Peyer's patch (tissue), 4 donors: ENCODE measurements around the gene SLC9A1. TPM values are rescaled to one million over a fixed set of nuclear protein-coding genes. Genes with fewer than 3 reads are reported as not detected.
"Not testable (repeated sequence)": the region's sequence is repeated elsewhere in the genome, so short reads cannot be mapped to it uniquely, and the experiment has no call there.

ENCODE experiments used
- DNase-seq, 3 donors: peaks; one replicate each; pipeline ENCODE4 v3.0.0-alpha.2; 2017 to 2019
- H3K27ac ChIP-seq, 4 donors: fragments of 200-600 bp; sonication (generic); one replicate each; pipeline ENCODE4 v1.5.1; 2016 to 2019
- H3K27me3 ChIP-seq, 2 donors: fragments of 200-600 bp; sonication (generic); one replicate each; pipeline ENCODE4 v1.5.1; 2019
- H3K36me3 ChIP-seq, 3 donors: fragments of 200-600 bp; sonication (generic); one replicate each; pipeline ENCODE4 v1.5.1; 2016 to 2019
- H3K4me1 ChIP-seq, 4 donors: fragments of 200-600 bp; sonication (generic); one replicate each; pipeline ENCODE4 v1.5.1; 2016 to 2019
- H3K4me3 ChIP-seq, 4 donors: fragments of 200-600 bp; sonication (generic); 1 replicate in 3 of 4; 2 replicates in 1 of 4; pipeline ENCODE4 v1.5.1; 2016 to 2019; ENCODE audit warnings: mild to moderate bottlenecking in 1 of 4
- H3K9me3 ChIP-seq, 4 donors: fragments of 200-600 bp; sonication (generic); one replicate each; pipeline ENCODE4 v1.5.1; 2016 to 2019; ENCODE audit warnings: mild to moderate bottlenecking in 1 of 4
- POLR2A ChIP-seq, 2 donors: fragments of 450-650 bp; IDR thresholded peaks; one replicate each; pipeline ENCODE4 v1.5.1; 2017; ENCODE audit warnings: antibody characterized with exemption in 2 of 2, mild to moderate bottlenecking in 2 of 2, moderate library complexity in 2 of 2
- total RNA-seq, 4 donors: library from RNA; depleted of rRNA; stranded (reverse); fragments of >200 nt; gene quantifications; one replicate each; pipeline ENCODE4 v1.1.0, GENCODE V29; 2016
- TF ChIP-seq, protein P1 (sequence below), 6 experiments: fragments of 450-650 bp in 4 of 6; fragments of 200-600 bp in 2 of 6; sonication (generic) in 1 of 6; IDR thresholded peaks; one replicate each; pipeline ENCODE4 v1.5.1; 2017 to 2019; ENCODE audit warnings: antibody characterized with exemption in 6 of 6, mild to moderate bottlenecking in 3 of 6, moderate library complexity in 1 of 6

SLC9A1 gene
- total RNA-seq: 10 to 100 TPM in 3 of 4 donors, 1 to 10 TPM in 1; 5.8 to 68.3 (median 48.2) TPM

GRCh38 chr1:27154991-27155781, at the start of gene SLC9A1:
SLC9A1 (minus strand) TSS chr1:27155125; CDS start chr1:27154334, 791 bp downstream.
- peaks cover 0 to 44% (median 19%) of the 10 kb centered on the region in 4 donors for H3K4me1 ChIP-seq
- H3K27me3 ChIP-seq: no peaks in the 10 kb centered on the region

DNA sequence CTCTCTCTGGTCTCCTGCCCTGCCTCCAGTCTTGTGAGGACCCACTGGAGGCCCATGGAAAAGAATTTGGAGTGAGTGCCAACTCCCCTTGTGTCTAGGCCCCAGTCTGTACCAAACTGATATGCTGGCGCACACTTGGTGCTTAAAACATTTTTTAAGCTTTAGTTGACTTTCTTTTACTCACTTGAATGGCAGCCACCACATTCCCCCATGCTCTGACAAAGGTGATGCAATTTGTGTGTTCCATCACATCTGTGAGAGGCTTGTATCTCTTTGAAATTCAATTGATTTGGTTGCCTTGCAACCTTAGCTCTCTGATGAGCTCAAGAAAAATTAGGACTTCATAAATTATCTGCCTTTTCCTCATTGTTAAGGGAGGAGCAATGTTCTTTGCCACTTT, 49.0 kb upstream of the SLC9A1 start:
- Histone ChIP-seq H3K36me3 (no peaks in the 10 kb centered on the region), H3K27me3 (no peaks in the 10 kb centered on the region), H3K4me3 (no peak overlapping the region), H3K4me1 (no peaks in the 10 kb centered on the region), H3K9me3 (no peaks in the 10 kb centered on the region), H3K27ac (no peak overlapping the region)
- DNase-seq: no peak
- TF ChIP-seq, protein P1, sequence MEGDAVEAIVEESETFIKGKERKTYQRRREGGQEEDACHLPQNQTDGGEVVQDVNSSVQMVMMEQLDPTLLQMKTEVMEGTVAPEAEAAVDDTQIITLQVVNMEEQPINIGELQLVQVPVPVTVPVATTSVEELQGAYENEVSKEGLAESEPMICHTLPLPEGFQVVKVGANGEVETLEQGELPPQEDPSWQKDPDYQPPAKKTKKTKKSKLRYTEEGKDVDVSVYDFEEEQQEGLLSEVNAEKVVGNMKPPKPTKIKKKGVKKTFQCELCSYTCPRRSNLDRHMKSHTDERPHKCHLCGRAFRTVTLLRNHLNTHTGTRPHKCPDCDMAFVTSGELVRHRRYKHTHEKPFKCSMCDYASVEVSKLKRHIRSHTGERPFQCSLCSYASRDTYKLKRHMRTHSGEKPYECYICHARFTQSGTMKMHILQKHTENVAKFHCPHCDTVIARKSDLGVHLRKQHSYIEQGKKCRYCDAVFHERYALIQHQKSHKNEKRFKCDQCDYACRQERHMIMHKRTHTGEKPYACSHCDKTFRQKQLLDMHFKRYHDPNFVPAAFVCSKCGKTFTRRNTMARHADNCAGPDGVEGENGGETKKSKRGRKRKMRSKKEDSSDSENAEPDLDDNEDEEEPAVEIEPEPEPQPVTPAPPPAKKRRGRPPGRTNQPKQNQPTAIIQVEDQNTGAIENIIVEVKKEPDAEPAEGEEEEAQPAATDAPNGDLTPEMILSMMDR (IDR thresholded peaks at IDR 0.05): no peak
- TF ChIP-seq POLR2A (IDR thresholded peaks at IDR 0.05): no peak

More at GRCh38 chr1:27154991-27155781, at the start of gene SLC9A1:
- Histone ChIP-seq H3K36me3 (no peaks in the 10 kb centered on the region), H3K27ac (peak within 1 kb of the TSS; percentile 89 to 96 (median 93)), H3K4me3 (peak within 1 kb of the TSS; percentile 70 to 86 (median 83)), H3K9me3 (no peaks in the 10 kb centered on the region)
- peak; percentile 99 to 100 for TF ChIP-seq POLR2A (IDR thresholded peaks at IDR 0.05)
- TF ChIP-seq, protein P1 (IDR thresholded peaks at IDR 0.05): peak; percentile 51 to 89 (median 78)
- peak; percentile 96 to 98 (median 98) for DNase-seq

GRCh38 chr1:27201295-27201694, 46.4 kb upstream of the SLC9A1 start:
- no peak for DNase-seq
- Histone ChIP-seq H3K4me3 (no peak overlapping the region), H3K27me3 (no peaks in the 10 kb centered on the region), H3K36me3 (no peaks in the 10 kb centered on the region), H3K9me3 (no peaks in the 10 kb centered on the region), H3K27ac (no peak overlapping the region), H3K4me1 (no peaks in the 10 kb centered on the region)
- TF ChIP-seq, protein P1 (IDR thresholded peaks at IDR 0.05): no peak
- TF ChIP-seq POLR2A (IDR thresholded peaks at IDR 0.05): no peak

GRCh38 chr1:27193194-27193593, 38.3 kb upstream of the SLC9A1 start:
- H3K27ac ChIP-seq: peak overlapping the region in 2 of 4 donors; percentile 93 to 96
- H3K36me3 ChIP-seq: no peaks in the 10 kb centered on the region
- H3K4me1 ChIP-seq: peaks cover 0 to 4% (median 0%) of the 10 kb centered on the region in 4 donors
- H3K9me3 ChIP-seq: no peaks in the 10 kb centered on the region
- no peaks in the 10 kb centered on the region for H3K27me3 ChIP-seq
- no peak for DNase-seq
- no peak overlapping the region for H3K4me3 ChIP-seq
- no peak for TF ChIP-seq POLR2A (IDR thresholded peaks at IDR 0.05)
- TF ChIP-seq, protein P1 (IDR thresholded peaks at IDR 0.05): no peak

GRCh38 chr1:27192039-27192529, 37.2 kb upstream of the SLC9A1 start:
- TF ChIP-seq POLR2A (IDR thresholded peaks at IDR 0.05): no peak
- TF ChIP-seq, protein P1 (IDR thresholded peaks at IDR 0.05): no peak
- no peaks in the 10 kb centered on the region for H3K27me3 ChIP-seq
- H3K36me3 ChIP-seq: no peaks in the 10 kb centered on the region
- no peak overlapping the region for H3K4me3 ChIP-seq
- peaks cover 0 to 4% (median 0%) of the 10 kb centered on the region in 4 donors for H3K4me1 ChIP-seq
- peak in 2 of 3 donors; percentile 76 to 77 for DNase-seq
- H3K9me3 ChIP-seq: no peaks in the 10 kb centered on the region
- peak overlapping the region in 3 of 4 donors; percentile 72 to 96 (median 93) for H3K27ac ChIP-seq

- DNase-seq, H3K4me1 ChIP-seq: not testable (repeated sequence)
Observed at GRCh38 chr1:27184665-27185064, 29.7 kb upstream of the SLC9A1 start.

More at GRCh38 chr1:27184665-27185064, 29.7 kb upstream of the SLC9A1 start:
- not testable (repeated sequence) for H3K9me3 ChIP-seq, H3K36me3 ChIP-seq, H3K27me3 ChIP-seq, H3K27ac ChIP-seq, H3K4me3 ChIP-seq
